H1 (cell line): Measurements from ENCODE around the gene RBM20. TPM values are rescaled to one million over a fixed set of nuclear protein-coding genes. Genes with fewer than 3 reads are reported as not detected.

ENCODE experiments used
- CTCF ChIA-PET: fragments of 300-600 bp; sonication (Branson Sonifier 250); formaldehyde crosslinking; loops from one replicate; lab custom pipeline; 2021; ENCODE audit not compliant: partially characterized antibody; lab: Charles Lee
- POLR2A ChIA-PET: fragments of 300-600 bp; sonication (Branson Sonifier 250); formaldehyde crosslinking; loops from one replicate; lab custom pipeline; 2021; ENCODE audit warnings: inconsistent platforms; ENCODE audit not compliant: partially characterized antibody; lab: Charles Lee
- DNase-seq, 2 experiments: peaks; one replicate each; pipeline versions ENCODE4 v3.0.0 to v3.0.0-alpha.2; 2010 to 2022; ENCODE audit warnings: low spot score in 2 of 2, low read depth in 1 of 2, mixed read lengths in 1 of 2
- FAIRE-seq: peaks from 2 replicates; lab custom pipeline; 2011; peaks lifted over from hg19 to GRCh38; lab: Jason Lieb, UNC
- H2AFZ ChIP-seq: 2 replicates; pipeline ENCODE4 v1.8.1; 2012; ENCODE audit warnings: low read length, inconsistent platforms
- H2AK5ac ChIP-seq: 2 replicates; pipeline ENCODE4 v1.6.1; 2013; ENCODE audit warnings: low read depth, low read length
- H2BK120ac ChIP-seq: replicated peaks from 2 replicates; pipeline ENCODE3; 2013; ENCODE audit warnings: low read depth, low read length, inconsistent platforms
- H2BK12ac ChIP-seq: 2 replicates; pipeline ENCODE4 v1.6.1; 2013; ENCODE audit warnings: low read depth, low read length
- H2BK15ac ChIP-seq: 2 replicates; pipeline ENCODE4 v1.6.1; 2013; ENCODE audit warnings: low read length
- H2BK20ac ChIP-seq: 2 replicates; pipeline ENCODE4 v1.6.1; 2013; ENCODE audit warnings: low read length
- H2BK5ac ChIP-seq: 2 replicates; pipeline ENCODE4 v1.6.1; 2013; ENCODE audit warnings: low read depth, low read length
- H3K14ac ChIP-seq: 2 replicates; pipeline ENCODE4 v1.6.1; 2013; ENCODE audit warnings: inconsistent platforms; ENCODE audit not compliant: insufficient read length
- H3K18ac ChIP-seq: 2 replicates; pipeline ENCODE4 v1.6.1; 2013; ENCODE audit warnings: low read length; ENCODE audit errors: extremely low read depth
- H3K23ac ChIP-seq: 2 replicates; pipeline ENCODE4 v1.6.1; 2013; ENCODE audit warnings: inconsistent platforms; ENCODE audit not compliant: insufficient read length
- H3K23me2 ChIP-seq: 2 replicates; pipeline ENCODE4 v1.6.1; 2013; ENCODE audit warnings: low read depth, low read length
- H3K27ac ChIP-seq: 2 replicates; pipeline ENCODE4 v1.6.1; 2011; ENCODE audit warnings: low read depth, low read length, inconsistent platforms
- H3K27me3 ChIP-seq, 4 experiments: replicated peaks in 1 of 4; 1 replicate in 1 of 4; 2 replicates in 3 of 4; pipeline versions ENCODE4 v1.6.1 to v1.8.1; 2011 to 2013; ENCODE audit warnings: low read length in 3 of 4, mild to moderate bottlenecking in 3 of 4, inconsistent platforms in 2 of 4, mixed read lengths in 2 of 4, moderate library complexity in 1 of 4; ENCODE audit not compliant: control insufficient read depth in 3 of 4, insufficient read depth in 3 of 4; ENCODE audit errors: extremely low read depth in 1 of 4
- H3K36me3 ChIP-seq, 4 experiments: 2 replicates each; pipeline versions ENCODE4 v1.6.1 to v1.8.1; 2011 to 2013; ENCODE audit warnings: mild to moderate bottlenecking in 4 of 4, low read length in 3 of 4, moderate library complexity in 2 of 4, control low read depth in 1 of 4, inconsistent platforms in 1 of 4; ENCODE audit not compliant: insufficient read depth in 4 of 4, control insufficient read depth in 2 of 4
- H3K4ac ChIP-seq: replicated peaks from 2 replicates; pipeline ENCODE3; 2013; ENCODE audit warnings: low read length, low read depth, mixed read lengths, inconsistent platforms; ENCODE audit not compliant: insufficient read length
- H3K4me1 ChIP-seq, 4 experiments: replicated peaks in 1 of 4; 1 replicate in 1 of 4; 2 replicates in 3 of 4; pipeline versions ENCODE4 v1.6.1 to v1.8.1; 2011 to 2013; ENCODE audit warnings: low read length in 3 of 4, inconsistent platforms in 2 of 4, mixed read lengths in 1 of 4; ENCODE audit not compliant: insufficient read depth in 4 of 4, control insufficient read depth in 3 of 4
- H3K4me2 ChIP-seq, 2 experiments: 2 replicates each; pipeline versions ENCODE4 v1.6.1 to v1.8.1; 2011 to 2013; ENCODE audit warnings: low read depth in 2 of 2, low read length in 2 of 2, control low read depth in 1 of 2, inconsistent platforms in 1 of 2, mild to moderate bottlenecking in 1 of 2; ENCODE audit not compliant: insufficient read depth in 1 of 2
- H3K4me3 ChIP-seq, 4 experiments: fragments of 200-600, 300-600 bp in 1 of 4; sonication (generic), shearing (Covaris generic), sonication (Bioruptor Twin) in 1 of 4; 2 replicates each; pipeline versions ENCODE4 v1.5.1 to v1.8.1; 2011 to 2016; ENCODE audit warnings: low read length in 4 of 4, low read depth in 3 of 4, control low read depth in 2 of 4, inconsistent platforms in 2 of 4, mild to moderate bottlenecking in 2 of 4, mixed read lengths in 1 of 4, moderate library complexity in 1 of 4; ENCODE audit not compliant: insufficient read depth in 2 of 4; ENCODE audit errors: extremely low read depth in 1 of 4
- H3K56ac ChIP-seq: replicated peaks from 2 replicates; pipeline ENCODE3; 2013; ENCODE audit warnings: low read depth, mild to moderate bottlenecking, mixed read lengths, low read length, inconsistent platforms; ENCODE audit not compliant: insufficient read length
- H3K79me1 ChIP-seq: 2 replicates; pipeline ENCODE4 v1.6.1; 2013; ENCODE audit warnings: low read depth, low read length, control low read depth
- H3K79me2 ChIP-seq, 2 experiments: 2 replicates each; pipeline versions ENCODE4 v1.6.1 to v1.8.1; 2012 to 2013; ENCODE audit warnings: low read length in 2 of 2, mild to moderate bottlenecking in 2 of 2, inconsistent platforms in 1 of 2; ENCODE audit not compliant: insufficient read depth in 2 of 2, control insufficient read depth in 1 of 2
- H3K9ac ChIP-seq, 4 experiments: replicated peaks in 1 of 4; 1 replicate in 1 of 4; 2 replicates in 3 of 4; pipeline versions ENCODE4 v1.6.1 to v1.8.1; 2011 to 2013; ENCODE audit warnings: low read depth in 3 of 4, low read length in 3 of 4, control low read depth in 2 of 4, mild to moderate bottlenecking in 2 of 4, moderate library complexity in 2 of 4, inconsistent platforms in 1 of 4; ENCODE audit errors: extremely low read depth in 1 of 4
- H3K9me3 ChIP-seq, 2 experiments: 2 replicates each; pipeline versions ENCODE4 v1.6.1 to v1.8.1; 2012 to 2013; ENCODE audit warnings: mild to moderate bottlenecking in 2 of 2, moderate library complexity in 2 of 2, control low read depth in 1 of 2, inconsistent platforms in 1 of 2, low read depth in 1 of 2, low read length in 1 of 2, mixed read lengths in 1 of 2; ENCODE audit not compliant: insufficient read depth in 2 of 2
- H4K20me1 ChIP-seq, 2 experiments: replicated peaks in 1 of 2; 2 replicates each; pipeline versions ENCODE3 to v1.8.1; 2011 to 2013; ENCODE audit warnings: inconsistent platforms in 2 of 2, low read length in 2 of 2, mild to moderate bottlenecking in 1 of 2; ENCODE audit not compliant: insufficient read depth in 2 of 2, control insufficient read depth in 1 of 2
- H4K5ac ChIP-seq: 2 replicates; pipeline ENCODE4 v1.6.1; 2013; ENCODE audit warnings: low read length, low read depth, mixed read lengths, inconsistent platforms; ENCODE audit not compliant: insufficient read length
- H4K8ac ChIP-seq: 2 replicates; pipeline ENCODE4 v1.8.0; 2013; ENCODE audit warnings: mild to moderate bottlenecking, moderate library complexity, low read length, inconsistent platforms; ENCODE audit not compliant: insufficient read depth; ENCODE audit errors: extremely low read depth
- H4K91ac ChIP-seq: replicated peaks from 2 replicates; pipeline ENCODE3; 2013; ENCODE audit warnings: low read length, mixed read lengths, inconsistent platforms; ENCODE audit not compliant: insufficient read length
- ATF2 ChIP-seq: IDR thresholded peaks from 2 replicates; pipeline ENCODE4 v1.6.1; 2012; ENCODE audit warnings: low read length, inconsistent platforms
- BCL11A ChIP-seq, 2 experiments: IDR thresholded peaks; one replicate each; pipeline ENCODE4 v1.6.1; 2011; ENCODE audit warnings: low read depth in 2 of 2, low read length in 2 of 2, mild to moderate bottlenecking in 2 of 2
- CHD2 ChIP-seq: IDR thresholded peaks from 2 replicates; pipeline ENCODE4 v1.6.1; 2012; ENCODE audit warnings: low read length, improper control_type of control experiment
- CTBP2 ChIP-seq: IDR thresholded peaks from 2 replicates; pipeline ENCODE4 v1.7.0; 2011; ENCODE audit warnings: borderline replicate concordance, mild to moderate bottlenecking, moderate library complexity, mixed read lengths, low read length; ENCODE audit not compliant: insufficient read depth, insufficient read length
- RXRA ChIP-seq: IDR thresholded peaks from 2 replicates; pipeline ENCODE4 v1.6.1; 2011; ENCODE audit warnings: low read depth, mild to moderate bottlenecking, low read length, moderate library complexity; ENCODE audit not compliant: insufficient read depth
- WGBS, 2 experiments: shearing (Covaris generic) in 1 of 2; methylation state at CpG; one replicate each; pipeline versions ENCODE4 v1.1.6 to v1.1.7; 2013 to 2015; ENCODE audit warnings: low lambda C conversion rate in 2 of 2, mixed read lengths in 2 of 2, inconsistent platforms in 1 of 2, low coverage in 1 of 2, missing lambda C conversion rate in 1 of 2; ENCODE audit not compliant: insufficient replicate concordance in 2 of 2, insufficient coverage in 1 of 2, insufficient read length in 1 of 2; ENCODE audit errors: extremely low coverage in 1 of 2, missing lambda C conversion rate in 1 of 2; 5-methylcytosine and 5-hydroxymethylcytosine counted together
- polyA plus RNA-seq, 7 experiments: library from polyadenylated mRNA; depleted of rRNA in 3 of 7; stranded (reverse) in 5 of 7; unstranded in 2 of 7; fragments of >200 nt in 5 of 7; fragments of 200-250 nt in 2 of 7; gene quantifications; 1 replicate in 5 of 7; 2 replicates in 1 of 7; 4 replicates in 1 of 7; pipeline versions ENCODE4 v1.2.1 to v1.2.3, GENCODE V29; 2011 to 2013; ENCODE audit warnings: missing spikeins in 2 of 7, mixed read lengths in 2 of 7
- total RNA-seq: library from RNA; stranded (reverse); fragmentation: NEBNext Ultra II Directional; extraction: Animal tissue kit (Norgen Biotek cat#: 25700); gene quantifications from 2 replicates; pipeline ENCODE4 v1.2.1, GENCODE V29; 2021

The RBM20 gene
- total and polyA plus RNA-seq, 2 of the 8 experiments (the other 6 are each of a cell fraction or from before 2014, with no cell fraction given): 0.05 to 0.63 TPM

GRCh38 chr10:110782616-110783015 lies 138.5 kb downstream of the RBM20 start:
- no peak overlapping the region for H3K14ac ChIP-seq
- POLR2A ChIA-PET: no interaction called here
- WGBS, 2 experiments: 81% methylated on average over 2 of the region's 2 CpGs; no CpG with 5 or more reads in 1 of the 2 experiments
- TF ChIP-seq RXRA (no peak), ATF2 (no peak), CHD2 (no peak), CTBP2 (no peak), BCL11A (IDR thresholded peaks at IDR 0.05; ENCODE audit: low read depth in 2 of 2, low read length in 2 of 2) (no peak)

More at GRCh38 chr10:110782616-110783015, 138.5 kb downstream of the RBM20 start:
- Histone ChIP-seq H4K5ac (no peak overlapping the region), H3K4ac (no peak overlapping the region), H3K9ac (no peak overlapping the region), H3K27me3 (no peaks in the 10 kb centered on the region), H2BK20ac (no peak overlapping the region), H2BK120ac (no peak overlapping the region), H3K4me3 (no peak overlapping the region), H2BK12ac (no peak overlapping the region), H2AK5ac (no peak overlapping the region), H3K9me3 (no peaks in the 10 kb centered on the region), H3K18ac (no peak overlapping the region), H4K91ac (no peak overlapping the region), H2BK5ac (no peak overlapping the region), H3K4me1 (peaks cover 0 to 7% (median 3%) of the 10 kb centered on the region in 4 experiments; a peak in 3 of 7 replicates), H4K20me1 (no peaks in the 10 kb centered on the region), H3K79me2 (no peaks in the 10 kb centered on the region), H3K36me3 (no peaks in the 10 kb centered on the region), H4K8ac (no peak overlapping the region), H3K23ac (no peak overlapping the region), H3K79me1 (no peaks in the 10 kb centered on the region), H3K27ac (no peak overlapping the region), H2BK15ac (no peak overlapping the region), H3K56ac (no peak overlapping the region), H3K4me2 (no peak overlapping the region), H2AFZ (no peak overlapping the region), H3K23me2 (no peaks in the 10 kb centered on the region)
- FAIRE-seq (no peak), DNase-seq (no peak)
- CTCF ChIA-PET: interaction anchor here (1.2 kb wide), 1 partner anchor 30 kb away, joined by 3 read pairs; no protein-coding TSS in a partner anchor
